Erythroblast (primary cell): Measurements from ENCODE around the gene BRF1.

Experiments
- GATA1 ChIP-seq: IDR thresholded peaks from 2 replicates; pipeline ENCODE4 v1.6.1; 2011; ENCODE audit warnings: low read depth, mild to moderate bottlenecking, control low read depth, low read length, moderate library complexity
- POLR2A ChIP-seq: IDR thresholded peaks from 2 replicates; pipeline ENCODE4 v1.6.1; 2011; ENCODE audit warnings: mild to moderate bottlenecking, low read length

GRCh38 chr14:105209646-105210045 is 91.2 kb downstream of the BRF1 start:
- no peak for TF ChIP-seq POLR2A
- no peak for TF ChIP-seq GATA1
